Measurements from ENCODE around the gene MACO1. TPM values are rescaled to one million over a fixed set of nuclear protein-coding genes. Genes with fewer than 3 reads are reported as not detected.

MACO1 gene
- total and polyA plus RNA-seq, 2 of the 8 experiments (the other 6 are each of a cell fraction or from before 2014, with no cell fraction given): 3.5 to 15.1 TPM

- Histone ChIP-seq H2AK5ac (ENCODE audit: low read depth, low read length) (no peak overlapping the region), H3K4me1 (replicated peaks in 1 of 4; ENCODE audit: control insufficient read depth in 3 of 4, insufficient read depth in 4 of 4, low read length in 3 of 4) (0 out of 7 replicates have a peak, but pooled peaks cover 0 to 3% (median 0%) of the 10 kb centered on the region in 4 experiments), H3K27ac (ENCODE audit: low read depth, low read length) (no peak overlapping the region), H3K56ac (replicated peaks; ENCODE audit: insufficient read length, low read depth, low read length) (no peak overlapping the region), H2AFZ (ENCODE audit: low read length) (no peak overlapping the region), H3K4ac (replicated peaks; ENCODE audit: insufficient read length, low read depth, low read length) (no peak overlapping the region), H4K8ac (ENCODE audit: extremely low read depth, insufficient read depth, low read length) (no peak overlapping the region), H3K23me2 (ENCODE audit: low read depth, low read length) (no peaks in the 10 kb centered on the region; the same call in 1 of the 2 replicates), H3K27me3 (replicated peaks in 1 of 4; ENCODE audit: control insufficient read depth in 3 of 4, extremely low read depth in 1 of 4, insufficient read depth in 3 of 4, low read length in 3 of 4) (no peaks in the 10 kb centered on the region), H4K91ac (replicated peaks; ENCODE audit: insufficient read length, low read length) (no peak overlapping the region), H3K79me1 (ENCODE audit: low read depth, low read length) (no peaks in the 10 kb centered on the region), H4K20me1 (replicated peaks in 1 of 2; ENCODE audit: control insufficient read depth in 1 of 2, insufficient read depth in 2 of 2, low read length in 2 of 2) (peaks cover 0 to 7% of the 10 kb centered on the region in 2 experiments), H3K9ac (replicated peaks in 1 of 4; ENCODE audit: extremely low read depth in 1 of 4, low read depth in 3 of 4, low read length in 3 of 4) (no peak overlapping the region), H2BK120ac (replicated peaks; ENCODE audit: low read depth, low read length) (no peak overlapping the region), H3K79me2 (ENCODE audit: control insufficient read depth in 1 of 2, insufficient read depth in 2 of 2, low read length in 2 of 2) (peaks cover 0 to 64% of the 10 kb centered on the region in 2 experiments; a peak in 3 of 4 replicates), H2BK15ac (ENCODE audit: low read length) (no peak overlapping the region), H3K18ac (ENCODE audit: extremely low read depth, low read length) (no peak overlapping the region), H3K4me2 (ENCODE audit: insufficient read depth in 1 of 2, low read depth in 2 of 2, low read length in 2 of 2) (no peak overlapping the region), H4K5ac (ENCODE audit: insufficient read length, low read depth, low read length) (no peak overlapping the region), H3K36me3 (ENCODE audit: control insufficient read depth in 2 of 4, insufficient read depth in 4 of 4, low read length in 3 of 4) (no peaks in the 10 kb centered on the region), H3K23ac (ENCODE audit: insufficient read length) (no peak overlapping the region), H2BK12ac (ENCODE audit: low read depth, low read length) (no peak overlapping the region), H2BK20ac (ENCODE audit: low read length) (no peak overlapping the region), H2BK5ac (ENCODE audit: low read depth, low read length) (no peak overlapping the region), H3K4me3 (ENCODE audit: extremely low read depth in 1 of 4, insufficient read depth in 2 of 4, low read depth in 3 of 4, low read length in 4 of 4) (no peak overlapping the region), H3K9me3 (ENCODE audit: insufficient read depth in 2 of 2, low read depth in 1 of 2, low read length in 1 of 2) (no peaks in the 10 kb centered on the region), H3K14ac (ENCODE audit: insufficient read length) (no peak overlapping the region)
- FAIRE-seq (no peak), DNase-seq (ENCODE audit: low read depth in 1 of 2, low spot score in 2 of 2) (no peak)
- WGBS, 2 experiments (ENCODE audit: extremely low coverage in 1 of 2, insufficient coverage in 1 of 2, insufficient read length in 1 of 2, insufficient replicate concordance in 2 of 2, low coverage in 1 of 2, low lambda C conversion rate in 2 of 2, missing lambda C conversion rate in 1 of 2): 83% methylated on average over 4 of the region's 4 CpGs; no CpG with 5 or more reads in 1 of the 2 experiments
- TF ChIP-seq NRF1 (IDR thresholded peaks at IDR 0.05; ENCODE audit: low read depth, low read length): no peak
- no peak for TF ChIP-seq HDAC2 (IDR thresholded peaks at IDR 0.05; ENCODE audit: borderline replicate concordance in 1 of 2, low read depth in 2 of 2, low read length in 2 of 2)
- no peak for TF ChIP-seq POLR2AphosphoS5 (IDR thresholded peaks at IDR 0.05; ENCODE audit: low read depth, low read length)
- no peak for TF ChIP-seq TAF1 (IDR thresholded peaks at IDR 0.05; ENCODE audit: low read depth, low read length)
- no peak for TF ChIP-seq ZNF274 (IDR thresholded peaks at IDR 0.05; ENCODE audit: borderline replicate concordance, extremely low read depth, low read length)
- no peak for TF ChIP-seq NANOG (IDR thresholded peaks at IDR 0.05; ENCODE audit: insufficient read depth, low read depth, low read length, poor library complexity, severe bottlenecking)
- ChIA-PET CTCF (ENCODE audit: partially characterized antibody) (interaction anchor here (1.2 to 1.4 kb wide), 2 partner anchors 52 to 258 kb away, joined by 3 to 9 read pairs; no protein-coding TSS in a partner anchor), POLR2A (ENCODE audit: partially characterized antibody) (no interaction called here)
Observed at GRCh38 chr1:25435397-25436108, 4.9 kb downstream of the MACO1 start.
